Right ventricle myocardium superior (tissue), 1 donor: ENCODE results near the gene NKTR. TPM values are rescaled to one million over a fixed set of nuclear protein-coding genes. Genes with fewer than 3 reads are reported as not detected.

Experiments
- ATAC-seq: fragments of 200-7000 bp; cut with Tn5 transposase; one replicate; pipeline ENCODE4 v1.9.1; 2020; ENCODE audit warnings: mild to moderate bottlenecking; ENCODE audit not compliant: poor library complexity
- DNase-seq: peaks from one replicate; pipeline ENCODE4 v3.0.0-alpha.2; 2020
- intact Hi-C: fragments of 100-400 bp; cut with DNase I; formaldehyde crosslinking; loops from one replicate; pipeline ENCODE4 v1.11.2; 2022
- total RNA-seq: library from RNA; stranded (reverse); fragmentation: NEBNext Ultra II Directional; extraction: Animal tissue kit (Norgen Biotek cat#: 25700); gene quantifications from one replicate; pipeline ENCODE4 v1.2.1, GENCODE V29; 2021
- donor health status: DM: no; HTN: yes; CAD: no; lungs with severe emphysema.

NKTR gene
- total RNA-seq, 1 donor from 2014 or later, result 21.6 TPM

- peak; percentile 9 for ATAC-seq
- peak; percentile 35 for DNase-seq
- intact Hi-C loops, result no loop called here
Observed at GRCh38 chr3:42667096-42667522, 66.6 kb downstream of the NKTR start.

DNA sequence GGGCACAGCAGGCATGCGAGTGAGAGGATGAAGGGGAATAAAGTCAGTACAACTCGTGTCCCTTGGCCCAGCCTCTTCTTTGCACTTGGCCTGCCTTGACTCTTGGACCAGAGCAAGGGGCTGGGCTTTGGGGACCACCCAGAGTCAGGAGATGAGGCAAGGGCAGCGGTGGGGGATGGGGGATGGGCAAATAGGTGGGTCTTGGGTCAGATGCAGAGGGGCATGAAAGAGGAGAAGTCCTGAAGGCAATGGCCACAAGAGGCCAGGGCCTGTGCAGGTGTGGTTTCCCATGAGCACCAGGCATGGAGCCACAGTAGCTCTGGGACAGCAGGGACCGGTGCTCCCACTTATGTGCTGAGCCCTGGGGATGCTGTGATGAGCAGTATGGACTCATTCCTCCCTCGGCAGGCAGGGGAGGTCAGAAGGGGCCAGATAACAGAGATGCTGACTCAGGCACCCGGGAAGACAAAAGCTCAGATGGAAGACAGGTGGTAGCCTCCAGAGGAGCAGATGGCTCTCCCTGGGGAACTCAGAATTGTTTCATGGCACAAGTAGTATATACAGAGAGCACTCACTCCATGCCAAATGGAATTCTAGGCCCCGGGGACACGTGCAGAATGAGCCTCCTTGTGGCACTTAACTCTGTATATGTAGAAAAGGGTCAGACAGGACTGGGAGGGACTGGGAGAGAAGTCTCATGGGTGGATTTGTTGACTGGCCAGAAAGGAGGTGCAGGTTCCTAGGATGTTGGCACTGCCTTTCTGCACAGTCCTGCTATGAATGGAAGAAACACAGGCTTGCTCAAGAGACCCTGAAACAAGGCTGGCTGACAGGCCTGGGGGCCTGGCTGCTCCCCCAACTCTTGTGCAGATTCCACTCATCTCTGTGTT lies 67.3 kb downstream of the NKTR start:
- ATAC-seq (peak; percentile 1), DNase-seq (peak; percentile 37)
- intact Hi-C loops, result no loop called here

GRCh38 chr3:42668413-42668760 lies 67.9 kb downstream of the NKTR start:
- ATAC-seq (no peak), DNase-seq (no peak)
- intact Hi-C loops, result no loop called here

- intact Hi-C loops, result no loop called here
- ATAC-seq (no peak), DNase-seq (peak; percentile 33)
Observed at GRCh38 chr3:42668793-42669217, 68.3 kb downstream of the NKTR start.

DNA sequence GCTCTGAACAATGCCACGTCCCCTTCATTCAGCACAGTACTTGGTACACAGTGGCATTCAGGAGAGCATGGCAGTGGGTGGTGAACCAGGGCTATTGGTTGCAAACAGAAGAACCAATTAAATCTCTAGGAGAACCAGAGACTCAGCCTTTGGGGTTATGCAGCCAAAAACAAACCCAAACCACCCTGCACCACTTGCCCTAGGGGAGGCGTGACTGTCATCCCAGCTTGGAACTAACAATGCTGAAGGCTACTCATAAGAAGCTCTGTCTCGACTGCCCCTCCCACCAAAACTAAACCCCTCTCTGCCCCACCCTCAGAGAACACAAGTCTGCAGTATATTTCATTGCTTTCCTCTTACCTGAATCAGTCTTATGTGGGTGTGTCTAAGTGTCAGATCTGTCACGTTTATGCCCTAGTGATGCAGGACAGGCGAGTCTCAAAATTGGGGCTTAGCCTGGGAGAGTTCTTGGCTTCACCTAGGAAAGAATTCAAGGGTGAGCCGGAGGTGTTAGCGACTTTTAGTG lies 69.6 kb downstream of the NKTR start:
- DNase-seq, result no peak
- intact Hi-C loops, result no loop called here
- no peak for ATAC-seq

GRCh38 chr3:42670670-42671069 lies 70.2 kb downstream of the NKTR start:
- DNase-seq (no peak), ATAC-seq (no peak)
- intact Hi-C loops, result no loop called here

DNA sequence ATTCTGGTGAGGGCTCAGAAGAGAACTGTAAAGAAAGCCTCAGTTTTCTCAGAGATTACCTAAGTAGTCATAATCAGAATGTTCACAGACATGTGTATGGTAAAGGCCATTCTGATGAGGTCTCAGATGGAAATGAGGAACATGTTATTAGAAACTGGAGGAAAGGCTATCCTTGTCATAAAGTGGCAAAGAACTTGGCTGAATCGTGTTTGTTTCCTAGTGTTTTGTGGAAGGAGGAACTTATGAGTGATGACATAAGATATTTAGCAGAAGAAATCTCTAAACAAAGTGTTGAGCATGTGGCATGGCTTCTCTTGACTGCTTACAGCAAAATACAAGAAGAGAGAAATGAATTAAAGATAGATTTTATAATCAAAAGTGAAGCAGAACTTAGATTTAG lies 72.0 kb downstream of the NKTR start:
- intact Hi-C loops, result no loop called here

DNA sequence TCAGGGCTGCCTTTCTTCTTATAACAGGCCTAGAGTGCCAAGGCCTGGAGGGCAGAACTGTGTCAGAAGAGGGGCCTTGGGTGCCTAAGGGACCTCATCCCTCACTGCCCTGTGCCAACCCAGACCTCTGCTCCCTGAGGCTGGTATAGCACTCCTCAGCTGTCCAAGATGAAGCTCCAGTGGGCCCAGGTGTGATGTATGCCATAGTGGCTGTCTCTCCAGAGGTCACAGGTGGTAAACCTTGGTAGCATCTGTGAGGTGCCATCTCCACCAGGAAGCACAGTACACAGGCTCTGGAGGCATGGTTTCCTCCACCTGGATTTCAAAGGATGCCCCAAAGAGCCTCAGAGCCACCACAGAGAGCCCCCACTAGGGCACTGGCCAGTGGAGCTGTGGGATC lies 72.6 kb downstream of the NKTR start:
- intact Hi-C loops, result no loop called here
- DNase-seq (no peak), ATAC-seq (no peak)

More for the DNA sequence above, 72.0 kb downstream of the NKTR start:
- DNase-seq (no peak), ATAC-seq (no peak)

DNA sequence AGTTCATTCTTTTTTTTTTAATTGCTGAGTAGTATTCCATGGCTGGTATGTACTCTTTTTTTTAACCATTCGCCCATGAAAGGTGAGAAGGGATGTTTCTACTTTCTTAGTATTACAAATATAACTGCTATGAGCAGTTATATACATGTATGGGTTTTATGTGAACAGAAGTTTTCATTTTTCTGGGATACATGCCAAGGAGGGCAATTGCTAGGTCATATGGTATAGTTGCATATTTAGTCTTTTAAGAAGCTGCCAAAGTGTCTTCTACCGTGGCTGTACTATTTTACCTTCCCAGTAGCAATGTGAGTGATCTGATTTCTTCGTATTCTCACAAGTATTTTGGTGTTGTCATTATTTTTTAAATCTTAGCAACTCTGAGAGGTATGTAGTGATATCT lies 73.7 kb downstream of the NKTR start:
- DNase-seq (no peak), ATAC-seq (no peak)
- intact Hi-C loops, result no loop called here

GRCh38 chr3:42675909-42676308 lies 75.4 kb downstream of the NKTR start:
- DNase-seq, result no peak
- intact Hi-C loops, result no loop called here
- ATAC-seq, result no peak

DNA sequence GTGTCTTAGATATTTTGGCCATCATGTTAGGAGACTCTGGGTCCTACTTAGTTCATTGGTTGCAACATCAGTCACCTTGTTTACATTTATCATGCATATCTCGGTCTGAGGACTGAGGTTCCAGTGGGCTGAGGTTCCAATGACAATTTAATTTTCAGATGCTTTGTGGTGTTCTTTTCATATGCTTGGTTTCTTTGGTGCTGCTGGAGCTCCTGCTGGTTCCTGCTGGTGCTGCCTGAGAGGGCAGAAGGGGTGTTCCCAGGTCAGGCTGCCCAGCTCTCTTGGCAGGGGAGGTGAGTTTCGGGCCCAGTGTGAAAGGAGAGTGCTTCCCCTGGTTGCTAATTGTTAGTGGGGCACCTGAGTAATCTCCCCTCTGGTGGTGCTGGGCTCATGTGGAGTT lies 78.0 kb downstream of the NKTR start:
- no peak for DNase-seq
- no peak for ATAC-seq
- intact Hi-C loops, result no loop called here

- ATAC-seq (no peak), DNase-seq (no peak)
- intact Hi-C loops, result no loop called here
Observed at GRCh38 chr3:42680271-42680670, 79.8 kb downstream of the NKTR start.

- intact Hi-C loops, result no loop called here
- ATAC-seq, result no peak
- DNase-seq, result no peak
Observed at GRCh38 chr3:42680806-42681205, 80.3 kb downstream of the NKTR start.

DNA sequence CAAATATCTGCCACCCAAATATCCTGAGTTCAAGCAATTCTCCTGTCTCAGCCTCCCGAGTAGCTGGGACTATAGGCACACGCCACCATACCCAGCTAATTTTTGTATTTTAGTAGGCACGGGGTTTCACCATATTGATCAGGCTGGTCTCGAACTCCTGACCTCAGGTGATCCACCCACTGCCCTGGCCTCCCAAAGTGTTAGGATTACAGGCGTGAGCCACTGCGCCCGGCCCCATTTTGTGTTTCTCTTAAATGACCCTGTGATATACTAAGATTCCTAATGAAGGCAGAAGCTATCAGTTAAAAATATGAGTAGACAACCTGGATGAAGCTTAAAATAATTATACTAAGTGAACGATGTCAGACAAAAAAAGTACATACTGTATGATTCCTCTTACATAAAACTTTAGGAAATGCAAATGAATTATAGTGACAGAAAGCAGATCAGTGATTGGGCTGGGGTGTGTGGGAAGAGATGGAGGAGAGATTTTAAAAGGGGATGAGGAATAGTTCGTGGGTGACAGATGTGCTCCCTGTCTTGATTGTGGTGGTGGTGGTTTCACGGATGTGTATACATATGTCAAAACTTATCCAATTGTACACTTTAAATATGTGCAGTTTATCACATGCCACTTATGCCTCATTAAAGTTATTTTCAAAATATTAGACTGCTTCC lies 81.0 kb downstream of the NKTR start:
- intact Hi-C loops, result no loop called here
- DNase-seq (no peak), ATAC-seq (no peak)

GRCh38 chr3:42682301-42683070 lies 82.0 kb downstream of the NKTR start:
- DNase-seq (no peak), ATAC-seq (no peak)
- intact Hi-C loops, result no loop called here

DNA sequence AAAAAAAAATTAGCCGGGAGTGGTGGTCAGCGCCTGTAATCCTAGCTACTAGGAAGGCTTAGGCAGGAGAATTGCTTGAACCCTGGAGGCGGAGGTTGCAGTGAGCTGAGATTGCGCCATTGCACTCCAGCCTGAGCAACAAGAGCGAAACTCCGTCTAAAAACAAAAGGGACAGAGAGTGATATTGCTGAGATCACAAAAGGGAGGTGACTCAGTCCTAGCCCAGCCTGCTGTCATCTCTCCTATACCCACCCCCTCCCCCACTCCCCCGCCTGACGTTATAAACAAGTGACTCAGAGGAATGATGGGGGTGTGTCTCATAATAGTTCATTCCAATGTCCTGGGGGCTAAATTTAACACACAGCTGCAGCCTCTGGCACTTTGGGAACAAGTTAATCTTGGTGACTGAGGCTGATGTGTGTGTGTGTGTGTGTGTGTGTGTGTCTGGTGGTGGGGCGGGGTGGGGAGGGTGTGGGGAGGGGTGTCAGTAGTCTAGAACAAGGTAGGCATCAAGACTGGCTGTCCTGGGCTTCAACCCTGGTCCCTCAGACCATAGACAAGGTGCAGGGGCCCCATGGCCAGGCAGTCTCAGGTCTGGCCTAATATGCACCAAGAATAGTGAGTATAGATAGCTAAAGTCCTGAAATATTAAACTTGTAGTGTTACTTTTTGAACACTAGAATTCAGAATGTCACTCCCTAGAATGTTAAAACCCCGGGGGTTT lies 83.6 kb downstream of the NKTR start:
- DNase-seq (peak; percentile 68), ATAC-seq (peak; percentile 89)
- intact Hi-C loops, result no loop called here

DNA sequence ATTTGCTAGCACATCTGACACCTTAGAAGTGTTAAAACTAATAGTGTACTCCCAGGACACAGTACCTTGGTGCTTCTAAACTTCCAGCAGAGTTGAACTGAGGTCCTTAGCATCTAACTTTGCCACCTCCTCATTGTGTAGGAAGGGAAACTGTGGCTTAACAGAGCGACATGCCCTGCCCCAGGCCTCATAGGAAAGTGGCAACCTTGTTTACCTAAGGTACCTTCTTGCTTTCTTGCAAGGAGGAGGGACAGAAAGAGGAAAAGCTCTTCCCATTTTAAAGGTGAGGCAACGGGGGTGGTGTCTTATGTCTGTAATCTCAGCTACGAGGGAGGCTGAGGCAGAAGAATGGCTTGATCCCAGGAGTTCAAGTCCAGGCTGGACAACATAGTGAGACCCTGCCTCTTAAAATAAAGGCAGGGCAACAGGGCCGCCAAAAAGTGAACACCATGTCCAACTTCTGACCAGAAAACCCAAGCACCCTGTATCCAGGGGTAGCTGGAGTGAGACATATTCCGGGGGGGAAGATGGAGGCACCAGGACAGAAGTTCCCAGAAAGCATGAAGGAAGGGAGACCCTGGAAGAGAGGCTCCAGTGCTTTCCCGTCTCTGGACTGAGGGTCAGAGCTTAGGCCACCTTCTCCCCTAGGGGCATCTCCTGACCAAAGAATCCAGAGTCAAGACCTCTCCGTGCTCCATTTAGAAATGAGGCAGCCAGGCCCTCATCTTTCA lies 84.3 kb downstream of the NKTR start:
- ATAC-seq, result no peak
- no peak for DNase-seq
- intact Hi-C loops, result no loop called here

- intact Hi-C loops, result no loop called here
- DNase-seq, result no peak
Observed at GRCh38 chr3:42685363-42685881, 84.9 kb downstream of the NKTR start, which contains the start of gene KLHL40. Gene KLHL40 (plus strand): TSS chr3:42685537. CDS start chr3:42685619, 82 bp downstream.

More at GRCh38 chr3:42685363-42685881, 84.9 kb downstream of the NKTR start, which contains the start of gene KLHL40:
- no peak for ATAC-seq
